ENCODE data around the gene RGS6. TPM values are rescaled to one million over a fixed set of nuclear protein-coding genes. Genes with fewer than 3 reads are reported as not detected.

Gene RGS6
- total RNA-seq, 1 donor from 2014 or later = not detected

GRCh38 chr14:72332871-72333270, 400.6 kb downstream of the RGS6 start:
- Histone ChIP-seq H3K36me3 (ENCODE audit: control insufficient read depth, insufficient read depth, low read length) (no peaks in the 10 kb centered on the region), H3K27me3 (ENCODE audit: control insufficient read depth, insufficient read depth, low read length) (no peaks in the 10 kb centered on the region), H3K4me3 (ENCODE audit: low read depth, low read length) (no peak overlapping the region)
- TF ChIP-seq, protein P1, sequence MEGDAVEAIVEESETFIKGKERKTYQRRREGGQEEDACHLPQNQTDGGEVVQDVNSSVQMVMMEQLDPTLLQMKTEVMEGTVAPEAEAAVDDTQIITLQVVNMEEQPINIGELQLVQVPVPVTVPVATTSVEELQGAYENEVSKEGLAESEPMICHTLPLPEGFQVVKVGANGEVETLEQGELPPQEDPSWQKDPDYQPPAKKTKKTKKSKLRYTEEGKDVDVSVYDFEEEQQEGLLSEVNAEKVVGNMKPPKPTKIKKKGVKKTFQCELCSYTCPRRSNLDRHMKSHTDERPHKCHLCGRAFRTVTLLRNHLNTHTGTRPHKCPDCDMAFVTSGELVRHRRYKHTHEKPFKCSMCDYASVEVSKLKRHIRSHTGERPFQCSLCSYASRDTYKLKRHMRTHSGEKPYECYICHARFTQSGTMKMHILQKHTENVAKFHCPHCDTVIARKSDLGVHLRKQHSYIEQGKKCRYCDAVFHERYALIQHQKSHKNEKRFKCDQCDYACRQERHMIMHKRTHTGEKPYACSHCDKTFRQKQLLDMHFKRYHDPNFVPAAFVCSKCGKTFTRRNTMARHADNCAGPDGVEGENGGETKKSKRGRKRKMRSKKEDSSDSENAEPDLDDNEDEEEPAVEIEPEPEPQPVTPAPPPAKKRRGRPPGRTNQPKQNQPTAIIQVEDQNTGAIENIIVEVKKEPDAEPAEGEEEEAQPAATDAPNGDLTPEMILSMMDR (IDR thresholded peaks at IDR 0.05; ENCODE audit: insufficient read depth, low read length, poor library complexity, severe bottlenecking) = no peak
- DNase-seq (ENCODE audit: low read depth) = no peak

DNA sequence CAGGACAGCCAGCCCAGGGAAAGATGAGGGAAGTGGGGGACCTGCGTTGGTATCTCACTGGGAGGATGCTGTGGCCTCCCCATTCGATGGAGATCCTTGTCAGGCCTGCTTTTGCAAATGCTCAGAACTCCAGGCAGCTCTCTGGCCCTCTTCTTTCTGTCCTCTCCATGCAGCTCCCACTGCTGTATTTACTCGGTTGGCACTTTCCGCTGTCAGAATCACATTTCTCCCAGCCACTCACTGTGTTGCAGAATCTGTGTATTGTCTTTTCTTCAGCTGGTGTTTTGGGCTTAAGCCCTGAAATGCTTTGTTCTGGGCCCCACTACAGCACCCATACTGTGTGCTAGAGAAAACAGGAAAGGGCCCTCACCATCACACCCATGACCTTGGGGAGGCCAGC, 401.1 kb downstream of the RGS6 start:
- no peak for DNase-seq (ENCODE audit: low read depth)
- no peaks in the 10 kb centered on the region for H3K27me3 ChIP-seq (ENCODE audit: control insufficient read depth, insufficient read depth, low read length)
- no peak overlapping the region for H3K4me3 ChIP-seq (ENCODE audit: low read depth, low read length)
- TF ChIP-seq, protein P1 (IDR thresholded peaks at IDR 0.05; ENCODE audit: insufficient read depth, low read length, poor library complexity, severe bottlenecking) = no peak
- H3K36me3 ChIP-seq (ENCODE audit: control insufficient read depth, insufficient read depth, low read length) = no peaks in the 10 kb centered on the region

- H3K4me3 ChIP-seq (ENCODE audit: low read depth, low read length) = no peak overlapping the region
- no peaks in the 10 kb centered on the region for H3K27me3 ChIP-seq (ENCODE audit: control insufficient read depth, insufficient read depth, low read length)
- TF ChIP-seq, protein P1 (IDR thresholded peaks at IDR 0.05; ENCODE audit: insufficient read depth, low read length, poor library complexity, severe bottlenecking) = no peak
- H3K36me3 ChIP-seq (ENCODE audit: control insufficient read depth, insufficient read depth, low read length) = no peaks in the 10 kb centered on the region
- no peak for DNase-seq (ENCODE audit: low read depth)
Measured at GRCh38 chr14:72336311-72336980, 404.2 kb downstream of the RGS6 start.

- Histone ChIP-seq H3K27me3 (ENCODE audit: control insufficient read depth, insufficient read depth, low read length) (no peaks in the 10 kb centered on the region), H3K4me3 (ENCODE audit: low read depth, low read length) (no peak overlapping the region), H3K36me3 (ENCODE audit: control insufficient read depth, insufficient read depth, low read length) (no peaks in the 10 kb centered on the region)
- DNase-seq (ENCODE audit: low read depth) = no peak
- TF ChIP-seq, protein P1 (IDR thresholded peaks at IDR 0.05; ENCODE audit: insufficient read depth, low read length, poor library complexity, severe bottlenecking) = no peak
Measured at GRCh38 chr14:72341237-72341636, 409.0 kb downstream of the RGS6 start.

DNA sequence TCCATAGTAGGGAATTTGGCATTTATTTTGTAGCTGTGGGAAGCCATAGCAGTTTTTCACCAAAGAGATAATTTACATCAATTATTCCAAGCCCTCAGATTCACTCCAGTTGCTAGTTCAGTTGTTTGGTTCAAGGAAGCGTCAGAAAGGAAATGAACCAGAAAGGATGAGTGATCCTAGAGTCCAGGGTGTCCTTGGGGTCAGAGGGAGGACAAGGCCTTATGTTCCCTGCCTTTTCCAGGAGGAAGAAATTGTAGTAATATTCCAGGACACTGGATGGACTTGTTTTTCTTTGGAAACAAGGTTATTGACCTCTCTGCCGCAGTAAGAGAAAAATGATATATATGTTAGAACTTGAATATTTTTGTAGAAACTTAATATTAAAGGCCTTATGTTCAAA, 409.5 kb downstream of the RGS6 start:
- Histone ChIP-seq H3K27me3 (ENCODE audit: control insufficient read depth, insufficient read depth, low read length) (no peaks in the 10 kb centered on the region), H3K36me3 (ENCODE audit: control insufficient read depth, insufficient read depth, low read length) (no peaks in the 10 kb centered on the region), H3K4me3 (ENCODE audit: low read depth, low read length) (no peak overlapping the region)
- TF ChIP-seq, protein P1 (IDR thresholded peaks at IDR 0.05; ENCODE audit: insufficient read depth, low read length, poor library complexity, severe bottlenecking) = no peak
- no peak for DNase-seq (ENCODE audit: low read depth)

- TF ChIP-seq, protein P1 (IDR thresholded peaks at IDR 0.05; ENCODE audit: insufficient read depth, low read length, poor library complexity, severe bottlenecking) = no peak
- DNase-seq (ENCODE audit: low read depth) = no peak
- Histone ChIP-seq H3K4me3 (ENCODE audit: low read depth, low read length) (no peak overlapping the region), H3K36me3 (ENCODE audit: control insufficient read depth, insufficient read depth, low read length) (no peaks in the 10 kb centered on the region), H3K27me3 (ENCODE audit: control insufficient read depth, insufficient read depth, low read length) (no peaks in the 10 kb centered on the region)
Measured at GRCh38 chr14:72347118-72347517, 414.9 kb downstream of the RGS6 start.
